Measurements from ENCODE around the gene MPDZ.

DNA sequence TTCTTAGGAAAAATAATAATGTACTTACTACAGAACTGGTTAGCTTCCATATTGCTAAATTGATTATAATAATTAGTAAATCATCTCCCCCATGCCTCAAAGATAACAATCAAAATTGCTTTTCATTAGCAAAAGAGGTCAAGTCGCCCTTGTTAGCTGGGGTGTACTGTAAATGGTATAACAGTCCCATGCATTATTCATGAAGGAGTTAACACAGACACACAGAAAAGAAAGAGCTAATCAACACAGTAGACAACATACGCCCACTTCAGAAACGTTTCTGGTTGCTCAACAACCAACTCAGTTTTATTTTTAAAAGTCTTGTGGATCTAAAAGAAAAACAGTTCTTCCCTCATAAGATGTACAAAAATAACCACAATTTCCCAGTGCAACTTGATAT lies 100.2 kb downstream of the MPDZ start:
- TF ChIP-seq, protein P1, sequence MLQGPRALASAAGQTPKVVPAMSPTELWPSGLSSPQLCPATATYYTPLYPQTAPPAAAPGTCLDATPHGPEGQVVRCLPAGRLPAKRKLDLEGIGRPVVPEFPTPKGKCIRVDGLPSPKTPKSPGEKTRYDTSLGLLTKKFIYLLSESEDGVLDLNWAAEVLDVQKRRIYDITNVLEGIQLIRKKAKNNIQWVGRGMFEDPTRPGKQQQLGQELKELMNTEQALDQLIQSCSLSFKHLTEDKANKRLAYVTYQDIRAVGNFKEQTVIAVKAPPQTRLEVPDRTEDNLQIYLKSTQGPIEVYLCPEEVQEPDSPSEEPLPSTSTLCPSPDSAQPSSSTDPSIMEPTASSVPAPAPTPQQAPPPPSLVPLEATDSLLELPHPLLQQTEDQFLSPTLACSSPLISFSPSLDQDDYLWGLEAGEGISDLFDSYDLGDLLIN (CRISPR knock-in tag; IDR thresholded peaks at IDR 0.05; ENCODE audit: borderline replicate concordance), result no peak
- TF ChIP-seq NKX3-1 (CRISPR knock-in tag; IDR thresholded peaks at IDR 0.05), result no peak
- TF ChIP-seq POLR2A (IDR thresholded peaks at IDR 0.05; ENCODE audit: insufficient read depth in 1 of 2, low read depth in 2 of 2, low read length in 2 of 2), result no peak
- TF ChIP-seq, protein P2, sequence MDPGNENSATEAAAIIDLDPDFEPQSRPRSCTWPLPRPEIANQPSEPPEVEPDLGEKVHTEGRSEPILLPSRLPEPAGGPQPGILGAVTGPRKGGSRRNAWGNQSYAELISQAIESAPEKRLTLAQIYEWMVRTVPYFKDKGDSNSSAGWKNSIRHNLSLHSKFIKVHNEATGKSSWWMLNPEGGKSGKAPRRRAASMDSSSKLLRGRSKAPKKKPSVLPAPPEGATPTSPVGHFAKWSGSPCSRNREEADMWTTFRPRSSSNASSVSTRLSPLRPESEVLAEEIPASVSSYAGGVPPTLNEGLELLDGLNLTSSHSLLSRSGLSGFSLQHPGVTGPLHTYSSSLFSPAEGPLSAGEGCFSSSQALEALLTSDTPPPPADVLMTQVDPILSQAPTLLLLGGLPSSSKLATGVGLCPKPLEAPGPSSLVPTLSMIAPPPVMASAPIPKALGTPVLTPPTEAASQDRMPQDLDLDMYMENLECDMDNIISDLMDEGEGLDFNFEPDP (CRISPR knock-in tag; conservative IDR thresholded peaks at IDR 0.05), result no peak
- TF ChIP-seq ZNF792 (CRISPR knock-in tag; IDR thresholded peaks at IDR 0.05), result no peak
- TF ChIP-seq CREB1 (IDR thresholded peaks at IDR 0.05), result no peak
- no peak for TF ChIP-seq CREB1 (CRISPR knock-in tag; IDR thresholded peaks at IDR 0.05)
- no peak for TF ChIP-seq RXRB (CRISPR knock-in tag; IDR thresholded peaks at IDR 0.05; ENCODE audit: borderline replicate concordance)
